ENCODE data around the gene CCL7. TPM values are rescaled to one million over a fixed set of nuclear protein-coding genes. Genes with fewer than 3 reads are reported as not detected.

CCL7 gene
- total and polyA plus RNA-seq, 2 experiments from 2014 or later = 0.69 TPM; not detected in 1

DNA sequence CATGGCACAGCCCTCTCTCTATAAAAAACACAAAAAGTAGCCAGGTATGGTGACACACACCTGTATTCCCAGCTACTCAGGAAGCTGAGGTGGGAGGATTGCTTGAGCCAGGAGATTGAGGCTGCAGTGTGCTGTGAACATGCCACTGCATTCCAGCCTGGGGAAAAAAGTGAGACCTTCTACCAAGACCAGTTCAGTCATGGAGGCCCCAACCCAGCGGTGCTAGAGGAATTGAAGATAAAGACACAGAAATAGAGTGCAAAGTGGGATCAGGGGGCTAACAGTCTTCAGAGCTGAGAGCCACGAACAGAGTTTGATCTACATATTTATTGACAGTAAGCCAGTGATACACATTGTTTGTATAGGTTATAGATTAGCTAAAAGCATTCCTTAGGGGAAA lies 33.6 kb downstream of the CCL7 start:
- Histone ChIP-seq H3K4me3 (no peak overlapping the region), H3K27me3 (no peaks in the 10 kb centered on the region), H3K9me2 (replicated peaks; ENCODE audit: insufficient read depth) (no peaks in the 10 kb centered on the region), H3K36me3 (replicated peaks; ENCODE audit: insufficient read depth, low read depth) (no peaks in the 10 kb centered on the region), H4K20me1 (ENCODE audit: insufficient read depth, poor library complexity, severe bottlenecking) (no peaks in the 10 kb centered on the region), H3K9me3 (ENCODE audit: low read depth) (no peaks in the 10 kb centered on the region), H3K4me1 (ENCODE audit: insufficient read depth) (no peaks in the 10 kb centered on the region), H2AFZ (no peak overlapping the region), H3K4me2 (no peak overlapping the region), H3K27ac (no peak overlapping the region), H3K79me2 (no peaks in the 10 kb centered on the region)
- 70% methylated on average over 2 of the region's 2 CpGs for WGBS (ENCODE audit: low lambda C conversion rate, missing lambda C conversion rate)
- no peak for DNase-seq (ENCODE audit: low spot score)
- TF ChIP-seq, protein P1, sequence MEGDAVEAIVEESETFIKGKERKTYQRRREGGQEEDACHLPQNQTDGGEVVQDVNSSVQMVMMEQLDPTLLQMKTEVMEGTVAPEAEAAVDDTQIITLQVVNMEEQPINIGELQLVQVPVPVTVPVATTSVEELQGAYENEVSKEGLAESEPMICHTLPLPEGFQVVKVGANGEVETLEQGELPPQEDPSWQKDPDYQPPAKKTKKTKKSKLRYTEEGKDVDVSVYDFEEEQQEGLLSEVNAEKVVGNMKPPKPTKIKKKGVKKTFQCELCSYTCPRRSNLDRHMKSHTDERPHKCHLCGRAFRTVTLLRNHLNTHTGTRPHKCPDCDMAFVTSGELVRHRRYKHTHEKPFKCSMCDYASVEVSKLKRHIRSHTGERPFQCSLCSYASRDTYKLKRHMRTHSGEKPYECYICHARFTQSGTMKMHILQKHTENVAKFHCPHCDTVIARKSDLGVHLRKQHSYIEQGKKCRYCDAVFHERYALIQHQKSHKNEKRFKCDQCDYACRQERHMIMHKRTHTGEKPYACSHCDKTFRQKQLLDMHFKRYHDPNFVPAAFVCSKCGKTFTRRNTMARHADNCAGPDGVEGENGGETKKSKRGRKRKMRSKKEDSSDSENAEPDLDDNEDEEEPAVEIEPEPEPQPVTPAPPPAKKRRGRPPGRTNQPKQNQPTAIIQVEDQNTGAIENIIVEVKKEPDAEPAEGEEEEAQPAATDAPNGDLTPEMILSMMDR (IDR thresholded peaks at IDR 0.05; ENCODE audit: poor library complexity) = no peak
- TF ChIP-seq EZH2 (IDR thresholded peaks at IDR 0.05; ENCODE audit: borderline replicate concordance) (no peak), EZH2phosphoT487 (IDR thresholded peaks at IDR 0.05; ENCODE audit: low read depth, severe bottlenecking, unreplicated experiment) (no peak)

DNA sequence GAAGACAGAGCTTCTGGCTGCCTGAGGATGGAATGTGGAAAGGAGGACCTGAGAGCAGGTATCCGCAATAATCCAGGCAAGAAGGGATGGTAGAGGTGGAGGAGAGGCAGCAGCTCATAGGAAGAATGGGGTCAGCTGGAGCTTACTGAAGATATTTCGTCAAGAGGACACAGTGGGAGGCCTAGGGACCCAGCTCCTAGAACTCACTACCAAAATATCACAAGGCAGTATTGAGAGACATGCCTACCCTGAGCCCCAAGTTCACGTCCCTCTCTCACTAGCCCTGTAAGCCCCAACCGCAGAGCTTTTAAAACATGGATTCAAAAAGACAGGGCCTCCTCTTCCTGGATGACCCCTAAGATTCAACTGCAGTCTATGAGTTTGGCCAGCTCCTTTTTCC lies 35.0 kb downstream of the CCL7 start:
- H4K20me1 ChIP-seq (ENCODE audit: insufficient read depth, poor library complexity, severe bottlenecking) = no peaks in the 10 kb centered on the region
- H3K9me3 ChIP-seq (ENCODE audit: low read depth) = no peaks in the 10 kb centered on the region
- TF ChIP-seq EZH2 (IDR thresholded peaks at IDR 0.05; ENCODE audit: borderline replicate concordance) (no peak), EZH2phosphoT487 (IDR thresholded peaks at IDR 0.05; ENCODE audit: low read depth, severe bottlenecking, unreplicated experiment) (no peak)
- TF ChIP-seq, protein P1 (IDR thresholded peaks at IDR 0.05; ENCODE audit: poor library complexity) = no peak
- H3K4me1 ChIP-seq (ENCODE audit: insufficient read depth) = no peaks in the 10 kb centered on the region
- H3K79me2 ChIP-seq = no peaks in the 10 kb centered on the region
- H3K27me3 ChIP-seq = no peaks in the 10 kb centered on the region
- no peak overlapping the region for H3K4me2 ChIP-seq
- H3K9me2 ChIP-seq (replicated peaks; ENCODE audit: insufficient read depth) = no peaks in the 10 kb centered on the region
- no peak for DNase-seq (ENCODE audit: low spot score)
- no peak overlapping the region for H2AFZ ChIP-seq
- WGBS (ENCODE audit: low lambda C conversion rate, missing lambda C conversion rate) = 84% methylated on average over 4 of the region's 4 CpGs
- H3K27ac ChIP-seq = no peak overlapping the region
- H3K4me3 ChIP-seq = no peak overlapping the region
- H3K36me3 ChIP-seq (replicated peaks; ENCODE audit: insufficient read depth, low read depth) = no peaks in the 10 kb centered on the region

DNA sequence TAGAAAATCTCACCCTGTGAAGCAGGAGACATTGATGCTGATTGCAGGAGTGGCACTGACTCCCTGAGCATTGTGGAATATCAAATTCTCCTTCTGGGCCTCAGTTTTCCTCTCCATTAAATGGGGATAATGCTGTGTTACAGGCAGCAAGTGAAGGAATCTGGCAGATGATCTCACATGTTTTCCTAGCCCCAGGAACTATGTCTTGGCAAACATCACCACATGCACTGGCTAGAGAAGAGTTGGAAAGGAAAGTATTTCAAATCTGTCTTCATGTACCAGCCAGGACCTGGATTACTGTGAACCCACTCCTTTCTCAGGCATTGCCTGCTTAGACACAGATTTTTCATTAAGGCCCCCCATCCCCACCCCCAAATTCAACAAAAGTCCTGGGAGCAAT lies 35.6 kb downstream of the CCL7 start:
- Histone ChIP-seq H3K27me3 (no peaks in the 10 kb centered on the region), H3K4me3 (no peak overlapping the region), H3K9me2 (replicated peaks; ENCODE audit: insufficient read depth) (no peaks in the 10 kb centered on the region), H3K9me3 (ENCODE audit: low read depth) (no peaks in the 10 kb centered on the region), H3K36me3 (replicated peaks; ENCODE audit: insufficient read depth, low read depth) (no peaks in the 10 kb centered on the region), H2AFZ (no peak overlapping the region), H4K20me1 (ENCODE audit: insufficient read depth, poor library complexity, severe bottlenecking) (no peaks in the 10 kb centered on the region), H3K4me1 (ENCODE audit: insufficient read depth) (no peaks in the 10 kb centered on the region), H3K27ac (no peak overlapping the region), H3K79me2 (no peaks in the 10 kb centered on the region), H3K4me2 (no peak overlapping the region)
- no peak for DNase-seq (ENCODE audit: low spot score)
- TF ChIP-seq EZH2 (IDR thresholded peaks at IDR 0.05; ENCODE audit: borderline replicate concordance) (no peak), EZH2phosphoT487 (IDR thresholded peaks at IDR 0.05; ENCODE audit: low read depth, severe bottlenecking, unreplicated experiment) (no peak)
- TF ChIP-seq, protein P1 (IDR thresholded peaks at IDR 0.05; ENCODE audit: poor library complexity) = no peak

DNA sequence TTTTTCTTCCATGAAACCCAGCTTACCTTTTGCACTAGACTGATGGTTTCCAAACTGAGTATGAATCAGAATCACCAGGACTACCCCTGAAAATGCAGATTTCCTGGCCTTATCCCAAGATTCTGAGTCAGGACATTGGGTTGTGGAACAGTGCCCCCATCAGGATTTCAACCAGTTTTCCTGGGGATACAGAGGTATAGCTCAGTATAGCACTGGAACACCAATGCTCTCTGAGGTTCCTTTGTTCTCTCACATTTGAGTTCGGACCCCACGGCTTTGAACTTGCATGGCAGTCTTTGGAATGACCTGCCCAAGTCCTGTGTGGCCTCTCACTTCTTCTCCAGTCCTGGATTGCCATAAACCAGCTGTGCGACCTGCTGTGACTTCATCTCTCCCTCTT lies 36.4 kb downstream of the CCL7 start:
- WGBS (ENCODE audit: low lambda C conversion rate, missing lambda C conversion rate) = 72% methylated on average over 3 of the region's 3 CpGs
- peak; percentile 37 for DNase-seq (ENCODE audit: low spot score)

More for the DNA sequence above, 36.4 kb downstream of the CCL7 start:
- Histone ChIP-seq H3K4me3 (no peak overlapping the region), H3K4me1 (ENCODE audit: insufficient read depth) (no peaks in the 10 kb centered on the region), H3K79me2 (no peaks in the 10 kb centered on the region), H3K27ac (no peak overlapping the region), H2AFZ (no peak overlapping the region), H3K4me2 (no peak overlapping the region), H3K36me3 (replicated peaks; ENCODE audit: insufficient read depth, low read depth) (no peaks in the 10 kb centered on the region), H3K9me2 (replicated peaks; ENCODE audit: insufficient read depth) (no peaks in the 10 kb centered on the region), H4K20me1 (ENCODE audit: insufficient read depth, poor library complexity, severe bottlenecking) (no peaks in the 10 kb centered on the region), H3K27me3 (no peaks in the 10 kb centered on the region), H3K9me3 (ENCODE audit: low read depth) (no peaks in the 10 kb centered on the region)
- TF ChIP-seq, protein P1 (IDR thresholded peaks at IDR 0.05; ENCODE audit: poor library complexity) = peak; percentile 43
- no peak for TF ChIP-seq EZH2phosphoT487 (IDR thresholded peaks at IDR 0.05; ENCODE audit: low read depth, severe bottlenecking, unreplicated experiment)

Data from hepatocyte (in vitro differentiated cells).